HG03139 (cell line): ENCODE data around the gene CALML5.

Experiments
- ATAC-seq: cut with Tn5 transposase; IDR thresholded peaks from one replicate; pipeline ENCODE4 v1.9.1; 2021; ENCODE audit not compliant: unreplicated experiment

The CALML5 gene, protein sequence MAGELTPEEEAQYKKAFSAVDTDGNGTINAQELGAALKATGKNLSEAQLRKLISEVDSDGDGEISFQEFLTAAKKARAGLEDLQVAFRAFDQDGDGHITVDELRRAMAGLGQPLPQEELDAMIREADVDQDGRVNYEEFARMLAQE

GRCh38 chr10:5499493-5500140, at the start of gene CALML5:
Gene CALML5, minus strand, starts transcription at chr10:5499570. Its CDS starts 132 bp downstream, at chr10:5499438.
- no peak for ATAC-seq

DNA sequence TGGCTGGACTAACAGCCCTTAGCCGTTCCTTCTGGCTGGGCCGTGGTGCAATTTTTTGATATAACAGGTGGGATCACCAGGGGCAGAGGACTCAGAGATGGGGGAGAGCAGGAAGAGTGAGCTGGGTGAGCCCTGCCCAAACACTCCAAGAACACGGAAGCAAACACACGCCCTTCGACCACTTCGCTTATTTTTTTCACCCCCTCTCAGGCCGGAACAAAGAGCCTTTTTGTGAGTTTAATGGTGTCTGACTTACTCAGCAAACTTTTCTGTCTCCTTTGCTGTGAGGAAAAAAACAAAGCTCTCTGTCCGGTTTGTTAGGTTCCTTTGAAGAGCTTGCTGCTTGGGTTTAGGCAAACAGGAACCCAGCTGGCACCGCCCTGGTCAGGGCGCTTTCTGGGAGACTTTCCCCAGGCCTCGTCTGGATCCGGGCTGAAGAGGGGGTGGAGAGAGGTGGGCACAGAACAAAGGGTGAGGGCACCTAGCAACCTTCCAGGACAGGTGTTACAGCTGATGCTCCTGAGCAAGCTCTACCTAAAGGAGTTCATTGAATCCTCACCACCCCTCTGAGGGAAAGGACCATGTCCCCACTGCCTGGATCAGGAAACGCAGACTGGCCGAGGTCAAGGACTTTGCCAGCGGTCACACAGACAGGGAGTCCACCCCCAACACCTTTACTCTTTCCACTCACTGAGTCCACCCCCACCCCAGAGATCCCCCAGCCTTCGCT, 48.7 kb upstream of the CALML5 start:
- ATAC-seq = no peak

DNA sequence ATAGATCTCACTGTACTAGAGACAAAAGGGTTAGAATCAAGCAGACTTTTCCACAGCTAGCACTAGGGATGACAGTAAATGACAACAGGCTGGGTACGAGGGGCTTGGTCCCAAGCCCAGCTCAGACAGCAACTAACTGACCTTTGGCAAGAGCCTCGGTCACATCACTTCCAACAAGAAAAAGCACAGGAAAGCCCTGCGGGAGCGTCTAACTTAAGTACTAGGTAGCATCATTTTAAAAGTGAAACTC, 48.2 kb upstream of the CALML5 start:
- ATAC-seq = no peak

DNA sequence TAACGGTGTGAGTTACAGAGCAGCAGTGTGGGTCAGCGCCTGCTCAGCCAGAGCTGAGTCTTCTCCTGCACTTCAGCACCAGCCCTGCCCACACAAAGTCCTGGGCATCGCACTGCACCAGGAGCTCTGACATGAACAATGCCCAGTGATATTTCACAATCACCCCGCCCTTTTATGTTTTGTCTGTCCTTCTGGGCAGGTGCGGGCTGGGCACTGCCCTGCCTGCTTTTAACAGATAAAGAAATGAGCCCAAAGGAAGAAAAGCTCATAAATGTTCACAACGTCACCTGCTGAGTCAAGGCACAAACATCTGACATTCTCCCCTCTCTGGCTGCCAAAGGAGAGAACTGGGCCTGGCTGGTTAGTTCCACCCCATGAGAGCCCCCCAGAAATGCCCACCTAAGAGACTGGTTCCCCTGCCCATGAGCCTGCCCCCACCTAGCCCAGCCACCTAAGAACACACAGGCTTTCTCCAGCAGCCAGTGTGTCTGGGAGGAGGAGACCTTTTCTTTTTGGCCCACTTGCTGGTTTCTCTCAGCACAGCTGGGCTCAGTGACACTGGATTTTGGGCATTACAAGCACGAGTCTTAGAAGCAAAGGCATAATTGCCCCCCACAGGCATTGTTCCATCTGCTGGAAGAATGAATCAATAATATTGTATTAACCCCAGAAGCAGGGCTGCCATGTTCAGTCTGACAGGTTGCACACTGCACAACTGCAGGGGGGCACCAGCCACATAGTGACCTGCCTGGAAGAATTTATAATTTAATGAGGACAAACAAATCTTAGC, 47.7 kb upstream of the CALML5 start:
- ATAC-seq = no peak

DNA sequence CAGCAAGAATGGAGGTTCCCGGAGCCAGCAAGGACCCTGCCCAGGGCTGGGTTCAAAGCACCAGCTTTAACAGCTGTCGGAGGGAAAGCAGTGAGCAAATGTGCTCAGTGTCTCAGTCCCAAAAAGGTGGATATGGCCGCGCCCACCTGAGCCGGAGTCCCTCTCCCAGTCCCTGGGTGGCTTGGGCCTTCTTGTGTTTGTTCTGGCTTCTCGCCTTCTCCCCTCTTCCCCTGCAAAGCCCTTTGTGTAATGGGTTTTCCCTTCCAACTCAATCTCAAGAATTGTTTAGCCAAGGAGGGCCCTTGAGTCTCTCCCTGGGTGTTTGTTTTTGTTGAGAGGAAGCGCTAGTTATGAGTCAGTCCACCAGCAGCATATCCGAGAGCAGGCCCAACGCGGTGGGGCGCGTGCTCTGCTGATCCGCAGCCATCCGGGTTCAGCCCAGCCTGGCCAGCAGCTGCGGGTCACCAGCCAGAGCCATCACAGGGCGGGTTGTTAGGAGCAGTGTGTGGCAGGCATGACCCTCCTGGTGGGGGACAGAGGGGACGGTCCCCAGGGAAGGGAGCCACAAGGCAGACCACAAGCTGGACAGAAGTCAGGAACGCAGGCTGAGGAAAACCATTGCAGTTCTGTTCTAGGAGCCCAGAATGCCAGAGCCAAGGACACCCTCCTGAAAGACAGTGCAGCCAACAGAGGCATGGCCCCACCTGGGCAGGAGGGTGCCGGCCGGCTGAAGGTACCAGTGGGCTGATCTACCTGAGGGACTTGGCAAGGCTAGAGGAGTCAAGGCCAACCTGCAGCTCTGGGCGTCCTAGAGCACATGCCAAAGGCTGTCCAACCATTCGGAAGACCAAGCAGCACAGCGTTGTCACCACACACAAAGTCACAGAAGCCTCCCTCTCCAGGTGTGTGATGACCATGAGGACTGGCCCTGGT, 46.7 kb upstream of the CALML5 start:
- no peak for ATAC-seq

- ATAC-seq = no peak
Measured at GRCh38 chr10:5545426-5545777, 46.0 kb upstream of the CALML5 start.

GRCh38 chr10:5545011-5545410, 45.6 kb upstream of the CALML5 start:
- no peak for ATAC-seq

GRCh38 chr10:5544216-5544805, 44.9 kb upstream of the CALML5 start:
- no peak for ATAC-seq

GRCh38 chr10:5543623-5544022, 44.3 kb upstream of the CALML5 start:
- no peak for ATAC-seq

DNA sequence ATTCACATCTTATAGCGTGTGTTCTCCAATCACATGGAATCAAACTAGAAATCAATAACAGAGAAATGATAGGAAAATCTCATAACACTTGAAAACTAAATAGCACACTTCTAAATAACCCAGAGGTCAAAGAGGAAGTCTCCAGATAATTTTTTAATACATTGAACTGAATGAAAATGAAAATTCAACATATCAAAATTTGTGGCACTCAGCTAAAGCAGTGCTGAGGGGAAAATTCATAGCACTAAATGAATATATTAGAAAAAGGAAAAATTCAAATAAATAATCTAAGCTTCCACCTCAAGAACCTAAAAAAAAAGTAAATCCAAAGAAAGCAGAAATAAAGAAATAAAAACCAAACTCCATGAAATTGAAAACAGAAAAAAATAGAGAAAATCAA, 42.7 kb upstream of the CALML5 start:
- no peak for ATAC-seq

DNA sequence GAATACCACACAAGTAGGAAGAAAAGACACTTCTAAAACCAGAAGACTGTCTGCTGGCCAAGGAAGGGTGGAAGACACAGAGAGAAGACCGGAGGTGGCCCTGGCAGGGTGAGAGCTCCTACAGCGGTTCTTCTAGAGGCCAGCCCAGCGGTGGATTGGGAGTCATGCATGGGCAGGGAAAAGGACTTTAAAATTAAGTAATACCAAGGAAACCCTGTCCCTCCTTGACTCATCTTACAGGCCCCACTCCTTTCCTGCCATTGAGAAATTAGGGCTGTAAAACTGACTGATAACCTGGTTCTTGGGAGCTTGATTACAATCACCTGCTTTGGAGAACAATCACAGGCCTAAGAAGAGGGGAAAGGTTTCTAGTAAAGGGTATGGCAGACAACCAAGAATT, 41.5 kb upstream of the CALML5 start:
- no peak for ATAC-seq

GRCh38 chr10:5540080-5540479, 40.7 kb upstream of the CALML5 start:
- ATAC-seq = no peak

GRCh38 chr10:5538892-5539651, 39.7 kb upstream of the CALML5 start:
- no peak for ATAC-seq

DNA sequence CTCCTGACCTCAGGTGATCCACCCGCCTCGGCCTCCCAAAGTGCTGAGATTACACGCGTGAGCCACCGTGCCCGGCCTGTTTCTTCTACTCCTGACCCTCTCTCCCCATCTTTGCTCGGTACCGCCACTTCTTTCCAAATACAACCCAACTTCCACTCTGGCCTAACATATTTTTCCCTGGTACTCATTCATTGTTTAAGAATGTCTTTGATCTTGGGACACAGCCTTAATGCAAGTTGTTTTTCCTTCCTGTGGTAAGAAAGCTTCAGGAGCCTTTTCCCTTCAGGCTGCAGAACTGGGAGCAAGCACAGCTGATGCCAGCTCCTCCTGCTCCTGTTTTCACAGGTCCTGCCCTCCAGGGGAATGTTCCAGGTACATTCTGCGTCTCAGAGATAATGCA, 39.1 kb upstream of the CALML5 start:
- no peak for ATAC-seq

- ATAC-seq = no peak
Measured at GRCh38 chr10:5537684-5538083, 38.3 kb upstream of the CALML5 start.

DNA sequence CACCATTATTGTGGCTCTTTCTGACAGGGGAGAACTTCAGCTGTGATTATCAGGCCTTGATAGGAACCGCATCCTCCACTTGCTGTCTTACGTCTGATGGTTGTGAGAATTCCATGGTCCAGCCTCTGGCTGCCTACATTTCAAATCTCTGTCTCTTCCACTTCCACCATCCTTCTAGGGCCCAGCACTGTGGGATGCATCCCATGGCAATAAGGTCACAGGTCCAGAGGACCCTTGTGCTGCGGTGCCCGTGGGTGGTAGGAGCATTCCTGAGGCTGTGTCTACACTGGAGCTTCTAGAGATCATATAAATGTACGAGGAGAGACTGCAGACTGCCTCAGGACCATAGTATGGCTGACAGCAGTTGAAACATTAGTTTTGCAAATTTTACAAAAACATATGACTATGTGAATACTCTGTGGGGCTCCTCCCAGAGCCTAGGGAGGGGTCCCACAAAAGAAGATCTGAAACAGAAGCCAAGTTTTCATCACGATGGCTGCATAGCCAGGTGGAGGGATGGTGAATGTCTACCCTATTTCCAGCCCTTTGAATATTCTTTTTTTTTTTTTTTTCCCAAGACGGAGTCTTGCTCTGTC, 37.2 kb upstream of the CALML5 start:
- no peak for ATAC-seq

GRCh38 chr10:5534880-5535856, 35.8 kb upstream of the CALML5 start:
- no peak for ATAC-seq
